Naive thymus-derived CD8-positive, alpha-beta T cell (primary cell): Measurements from ENCODE around the gene COMMD1. TPM values are rescaled to one million over a fixed set of nuclear protein-coding genes. Genes with fewer than 3 reads are reported as not detected.
"Not testable (repeated sequence)": the region's sequence is repeated elsewhere in the genome, so short reads cannot be mapped to it uniquely, and the experiment has no call there.

Experiments used
- ATAC-seq, 2 donors: fragments of 150-1000 bp; cut with Tn5 transposase in 1 of 2; sonication (Bioruptor Pico), chemical (Tn5 transposase) in 1 of 2; 1 replicate in 1 of 2; 2 replicates in 1 of 2; pipeline ENCODE4 v1.10.0; 2021; ENCODE audit warnings: mild to moderate bottlenecking in 2 of 2, moderate library complexity in 2 of 2
- POLR2A ChIA-PET: fragments of 350-600 bp; sonication (Branson Sonifier 250); formaldehyde crosslinking; loops from one replicate; lab custom pipeline; 2021; ENCODE audit warnings: antibody characterized with exemption; lab: Charles Lee
- DNase-seq, 10 donors: peaks; one replicate each; pipeline versions ENCODE4 v3.0.0 to v3.0.0-alpha.2; 2020 to 2022
- H3K27ac Mint-ChIP-seq, 10 donors: one replicate each; pipeline ENCODE4 v1.8.0; 2020 to 2022; ENCODE audit warnings: mild to moderate bottlenecking in 10 of 10, mixed read lengths in 10 of 10, moderate library complexity in 4 of 10, inconsistent platforms in 1 of 10
- H3K27me3 Mint-ChIP-seq, 5 donors: one replicate each; pipeline ENCODE4 v1.8.0; 2021 to 2022; ENCODE audit warnings: mixed read lengths in 5 of 5
- H3K36me3 Mint-ChIP-seq, 3 donors: one replicate each; pipeline ENCODE4 v1.8.0; 2020 to 2022; ENCODE audit warnings: mixed read lengths in 3 of 3, mild to moderate bottlenecking in 2 of 3, inconsistent platforms in 1 of 3
- H3K4me1 Mint-ChIP-seq, 4 donors: one replicate each; pipeline ENCODE4 v1.8.0; 2021 to 2022; ENCODE audit warnings: mixed read lengths in 4 of 4
- H3K4me3 Mint-ChIP-seq, 10 donors: one replicate each; pipeline ENCODE4 v1.8.0; 2020 to 2022; ENCODE audit warnings: mild to moderate bottlenecking in 10 of 10, mixed read lengths in 10 of 10, moderate library complexity in 6 of 10, inconsistent platforms in 1 of 10
- H3K9me3 Mint-ChIP-seq, 9 donors: one replicate each; pipeline ENCODE4 v1.8.0; 2020 to 2022; ENCODE audit warnings: mixed read lengths in 9 of 9, mild to moderate bottlenecking in 3 of 9, inconsistent platforms in 1 of 9, moderate library complexity in 1 of 9
- polyA plus RNA-seq, 3 donors: library from polyadenylated mRNA; unstranded; fragments of 300-500 nt; fragmentation: Illumina TruSeq; gene quantifications; one replicate each; pipeline ENCODE4 v1.2.3, GENCODE V29; 2021
- total RNA-seq, 8 experiments: library from RNA in 2 of 8; stranded (reverse) in 2 of 8; gene quantifications; one replicate each; pipeline ENCODE4 v1.2.3 and lab custom pipeline; 2021 to 2026

The COMMD1 gene
- total and polyA plus RNA-seq, 5 experiments from 2014 or later: 15.2 to 63.4 (median 48.4) TPM

GRCh38 chr2:62014102-62014501 lies 108.6 kb downstream of the COMMD1 start:
- Mint-ChIP-seq H3K4me3 (no peak overlapping the region), H3K36me3 (peaks cover 0 to 17% (median 8%) of the 10 kb centered on the region in 3 donors), H3K27ac (no peak overlapping the region), H3K9me3 (peaks cover 0 to 4% (median 0%) of the 10 kb centered on the region in 9 donors), H3K27me3 (no peaks in the 10 kb centered on the region), H3K4me1 (peaks cover 4 to 11% (median 5%) of the 10 kb centered on the region in 4 donors)
- ATAC-seq (no peak), DNase-seq (no peak)
- POLR2A ChIA-PET: no interaction called here

- Mint-ChIP-seq H3K4me3 (no peak overlapping the region), H3K27ac (no peak overlapping the region), H3K9me3 (peaks cover 0 to 4% (median 0%) of the 10 kb centered on the region in 9 donors), H3K36me3 (peaks cover 0 to 33% (median 22%) of the 10 kb centered on the region in 3 donors), H3K27me3 (no peaks in the 10 kb centered on the region), H3K4me1 (peaks cover 4 to 13% (median 7%) of the 10 kb centered on the region in 4 donors)
- no peak for ATAC-seq
- POLR2A ChIA-PET: no interaction called here
- no peak for DNase-seq
Observed at GRCh38 chr2:62016957-62017356, 111.5 kb downstream of the COMMD1 start.

GRCh38 chr2:62029910-62030309 lies 124.4 kb downstream of the COMMD1 start:
- H3K27ac Mint-ChIP-seq: no peak overlapping the region
- H3K9me3 Mint-ChIP-seq: no peaks in the 10 kb centered on the region
- DNase-seq: no peak
- no peak overlapping the region for H3K4me3 Mint-ChIP-seq
- POLR2A ChIA-PET: no interaction called here
- peaks cover 0 to 4% (median 1%) of the 10 kb centered on the region in 4 donors for H3K4me1 Mint-ChIP-seq
- no peaks in the 10 kb centered on the region for H3K27me3 Mint-ChIP-seq
- peaks cover 0 to 13% (median 9%) of the 10 kb centered on the region in 3 donors for H3K36me3 Mint-ChIP-seq
- ATAC-seq: no peak

- Mint-ChIP-seq H3K36me3 (peaks cover 0 to 7% (median 6%) of the 10 kb centered on the region in 3 donors), H3K27ac (no peak overlapping the region), H3K4me1 (peaks cover 0 to 4% (median 1%) of the 10 kb centered on the region in 4 donors), H3K9me3 (no peaks in the 10 kb centered on the region), H3K4me3 (no peak overlapping the region), H3K27me3 (no peaks in the 10 kb centered on the region)
- no peak for ATAC-seq
- no peak for DNase-seq
- POLR2A ChIA-PET: no interaction called here
Observed at GRCh38 chr2:62030902-62031301, 125.4 kb downstream of the COMMD1 start.

GRCh38 chr2:62032096-62032495 lies 126.6 kb downstream of the COMMD1 start:
- no peaks in the 10 kb centered on the region for H3K27me3 Mint-ChIP-seq
- H3K36me3 Mint-ChIP-seq: peaks cover 0 to 4% (median 2%) of the 10 kb centered on the region in 3 donors
- H3K27ac Mint-ChIP-seq: peak overlapping the region in 1 of 10 donors; percentile 89
- H3K4me3 Mint-ChIP-seq: no peak overlapping the region
- DNase-seq (no peak), ATAC-seq (no peak)
- peaks cover 0 to 4% (median 2%) of the 10 kb centered on the region in 4 donors for H3K4me1 Mint-ChIP-seq
- POLR2A ChIA-PET: no interaction called here
- H3K9me3 Mint-ChIP-seq: no peaks in the 10 kb centered on the region

GRCh38 chr2:62034715-62035114 lies 129.2 kb downstream of the COMMD1 start:
- POLR2A ChIA-PET: no interaction called here
- H3K4me1 Mint-ChIP-seq: peaks cover 10 to 16% (median 12%) of the 10 kb centered on the region in 4 donors
- ATAC-seq (no peak), DNase-seq (no peak)
- peaks cover 0 to 4% (median 2%) of the 10 kb centered on the region in 3 donors for H3K36me3 Mint-ChIP-seq
- no peaks in the 10 kb centered on the region for H3K27me3 Mint-ChIP-seq
- H3K9me3 Mint-ChIP-seq: no peaks in the 10 kb centered on the region
- no peak overlapping the region for H3K4me3 Mint-ChIP-seq
- H3K27ac Mint-ChIP-seq: no peak overlapping the region

- POLR2A ChIA-PET: no interaction called here
- no peak for ATAC-seq
- H3K27me3 Mint-ChIP-seq: no peaks in the 10 kb centered on the region
- DNase-seq: no peak
- H3K27ac Mint-ChIP-seq: no peak overlapping the region
- H3K9me3 Mint-ChIP-seq: no peaks in the 10 kb centered on the region
- H3K4me3 Mint-ChIP-seq: no peak overlapping the region
- peaks cover 10 to 25% (median 19%) of the 10 kb centered on the region in 4 donors for H3K4me1 Mint-ChIP-seq
- H3K36me3 Mint-ChIP-seq: peaks cover 0 to 2% (median 0%) of the 10 kb centered on the region in 3 donors
Observed at GRCh38 chr2:62036229-62036628, 130.8 kb downstream of the COMMD1 start.

GRCh38 chr2:62036761-62037250 lies 131.3 kb downstream of the COMMD1 start:
- Mint-ChIP-seq H3K27me3 (no peaks in the 10 kb centered on the region), H3K36me3 (peaks cover 0 to 2% (median 0%) of the 10 kb centered on the region in 3 donors), H3K4me1 (peaks cover 13 to 30% (median 21%) of the 10 kb centered on the region in 4 donors), H3K9me3 (no peaks in the 10 kb centered on the region), H3K27ac (no peak overlapping the region), H3K4me3 (no peak overlapping the region)
- ATAC-seq: no peak
- no peak for DNase-seq
- POLR2A ChIA-PET: no interaction called here

GRCh38 chr2:62038975-62039771 lies 133.7 kb downstream of the COMMD1 start:
- H3K27ac Mint-ChIP-seq: peak overlapping the region; percentile 5 to 87 (median 62)
- peaks cover 12 to 30% (median 21%) of the 10 kb centered on the region in 4 donors for H3K4me1 Mint-ChIP-seq
- POLR2A ChIA-PET: no interaction called here
- DNase-seq: peak in 5 of 10 donors; percentile 2 to 27 (median 11)
- H3K27me3 Mint-ChIP-seq: no peaks in the 10 kb centered on the region
- peak; percentile 54 to 62 for ATAC-seq
- peak overlapping the region in 3 of 10 donors; percentile 20 to 45 (median 28) for H3K4me3 Mint-ChIP-seq
- H3K9me3 Mint-ChIP-seq: peaks cover 0 to 3% (median 0%) of the 10 kb centered on the region in 9 donors
- peaks cover 0 to 9% (median 0%) of the 10 kb centered on the region in 3 donors for H3K36me3 Mint-ChIP-seq

GRCh38 chr2:62040926-62041325 lies 135.5 kb downstream of the COMMD1 start:
- POLR2A ChIA-PET: no interaction called here
- DNase-seq: no peak
- no peak for ATAC-seq
- Mint-ChIP-seq H3K27ac (peak overlapping the region in 1 of 10 donors; percentile 6), H3K4me3 (no peak overlapping the region), H3K36me3 (peaks cover 0 to 18% (median 0%) of the 10 kb centered on the region in 3 donors), H3K4me1 (peaks cover 12 to 30% (median 21%) of the 10 kb centered on the region in 4 donors), H3K27me3 (no peaks in the 10 kb centered on the region), H3K9me3 (peaks cover 0 to 9% (median 4%) of the 10 kb centered on the region in 9 donors)

GRCh38 chr2:62041701-62042385 lies 136.4 kb downstream of the COMMD1 start:
- peak overlapping the region in 5 of 10 donors; percentile 0 to 70 (median 23) for H3K4me3 Mint-ChIP-seq
- H3K36me3 Mint-ChIP-seq: peaks cover 0 to 23% (median 0%) of the 10 kb centered on the region in 3 donors

GRCh38 chr2:62042400-62042799 lies 136.9 kb downstream of the COMMD1 start:
- ATAC-seq: no peak
- peaks cover 0 to 23% (median 0%) of the 10 kb centered on the region in 3 donors for H3K36me3 Mint-ChIP-seq
- DNase-seq: no peak
- POLR2A ChIA-PET: no interaction called here
- no peak overlapping the region for H3K4me3 Mint-ChIP-seq
- no peak overlapping the region for H3K27ac Mint-ChIP-seq
- peaks cover 11 to 28% (median 21%) of the 10 kb centered on the region in 4 donors for H3K4me1 Mint-ChIP-seq
- no peaks in the 10 kb centered on the region for H3K27me3 Mint-ChIP-seq
- H3K9me3 Mint-ChIP-seq: peaks cover 0 to 9% (median 4%) of the 10 kb centered on the region in 9 donors

More at GRCh38 chr2:62041701-62042385, 136.4 kb downstream of the COMMD1 start:
- POLR2A ChIA-PET, H3K9me3 Mint-ChIP-seq, ATAC-seq, H3K27me3 Mint-ChIP-seq, DNase-seq: not testable (repeated sequence)
- Mint-ChIP-seq H3K4me1 (peaks cover 12 to 28% (median 21%) of the 10 kb centered on the region in 4 donors), H3K27ac (peak overlapping the region in 1 of 10 donors; percentile 22)
